Liver (tissue), 9 donors: ENCODE measurements around the gene RBPJ. TPM values are rescaled to one million over a fixed set of nuclear protein-coding genes. Genes with fewer than 3 reads are reported as not detected.

Source experiments
- DNase-seq: peaks from one replicate; pipeline ENCODE4 v3.0.0-alpha.2; 2017; ENCODE audit warnings: low spot score
- H3K27ac ChIP-seq, 2 donors: one replicate each; pipeline ENCODE4 v1.7.0; 2013; ENCODE audit warnings: inconsistent platforms in 2 of 2, low read length in 2 of 2, control low read depth in 1 of 2, low read depth in 1 of 2, mild to moderate bottlenecking in 1 of 2
- H3K27me3 ChIP-seq, 4 donors: one replicate each; pipeline versions ENCODE4 v1.6.1 to v1.7.0; 2013; ENCODE audit warnings: low read length in 3 of 4, inconsistent platforms in 1 of 4, mild to moderate bottlenecking in 1 of 4, moderate library complexity in 1 of 4; ENCODE audit not compliant: control insufficient read depth in 4 of 4, insufficient read depth in 4 of 4
- H3K36me3 ChIP-seq, 4 donors: one replicate each; pipeline versions ENCODE4 v1.6.1 to v1.7.0; 2013; ENCODE audit warnings: low read length in 3 of 4, mild to moderate bottlenecking in 3 of 4, low read depth in 1 of 4, moderate library complexity in 1 of 4; ENCODE audit not compliant: control insufficient read depth in 4 of 4, insufficient read depth in 3 of 4
- H3K4me1 ChIP-seq, 4 donors: one replicate each; pipeline versions ENCODE4 v1.6.1 to v1.7.0; 2013; ENCODE audit warnings: low read length in 3 of 4, mild to moderate bottlenecking in 3 of 4, moderate library complexity in 1 of 4; ENCODE audit not compliant: control insufficient read depth in 4 of 4, insufficient read depth in 4 of 4
- H3K4me3 ChIP-seq, 3 donors: one replicate each; pipeline versions ENCODE4 v1.6.1 to v1.7.0; 2013; ENCODE audit warnings: low read length in 3 of 3, control low read depth in 1 of 3, low read depth in 1 of 3, mild to moderate bottlenecking in 1 of 3
- H3K9ac ChIP-seq, 2 donors: one replicate each; pipeline ENCODE4 v1.7.0; 2013; ENCODE audit warnings: low read length in 2 of 2, mild to moderate bottlenecking in 2 of 2, moderate library complexity in 2 of 2, control low read depth in 1 of 2, low read depth in 1 of 2
- H3K9me3 ChIP-seq, 4 donors: one replicate each; pipeline versions ENCODE4 v1.6.1 to v1.7.0; 2013; ENCODE audit warnings: low read length in 3 of 4; ENCODE audit not compliant: control insufficient read depth in 4 of 4
- CTCF ChIP-seq: fragments of 150-350 bp; IDR thresholded peaks from 2 replicates; pipeline ENCODE4 v1.5.1; 2017; ENCODE audit warnings: improper control_type of control experiment, low read depth, low read length; ENCODE audit not compliant: missing input control
- EGR1 ChIP-seq, 2 donors: IDR thresholded peaks; 2 replicates each; pipeline ENCODE4 v1.6.1; 2016 to 2018; ENCODE audit warnings: antibody characterized with exemption in 2 of 2, low read depth in 2 of 2
- FOXA2 ChIP-seq: IDR thresholded peaks from 2 replicates; pipeline ENCODE4 v1.6.1; 2016; ENCODE audit warnings: antibody characterized with exemption
- JUND ChIP-seq, 2 donors: IDR thresholded peaks; 2 replicates each; pipeline ENCODE4 v1.6.1; 2016; ENCODE audit warnings: antibody characterized with exemption in 2 of 2
- NR2F2 ChIP-seq: IDR thresholded peaks from 2 replicates; pipeline ENCODE4 v1.6.1; 2016; ENCODE audit warnings: antibody characterized with exemption
- REST ChIP-seq: IDR thresholded peaks from 2 replicates; pipeline ENCODE4 v1.6.1; 2016; ENCODE audit warnings: antibody characterized with exemption, mild to moderate bottlenecking
- SP1 ChIP-seq: IDR thresholded peaks from 2 replicates; pipeline ENCODE4 v1.6.1; 2018; ENCODE audit warnings: antibody characterized with exemption, mild to moderate bottlenecking
- YY1 ChIP-seq: IDR thresholded peaks from 2 replicates; pipeline ENCODE4 v1.6.1; 2016; ENCODE audit warnings: antibody characterized with exemption, mild to moderate bottlenecking
- ZBTB33 ChIP-seq: IDR thresholded peaks from 2 replicates; pipeline ENCODE4 v1.6.1; 2016; ENCODE audit warnings: antibody characterized with exemption
- WGBS: extraction: QIAGEN DNeasy Blood & Tissue Kit; methylation state at CpG from one replicate; pipeline ENCODE4 v1.1.7; 2013; 5-methylcytosine and 5-hydroxymethylcytosine counted together
- polyA plus RNA-seq, 2 donors: library from polyadenylated mRNA; stranded (reverse) in 1 of 2; unstranded in 1 of 2; fragments of 200-250 nt in 1 of 2; fragments of >200 nt in 1 of 2; fragmentation: Nextera tagmentation in 1 of 2; extraction: Ambion mirVana in 1 of 2; gene quantifications; one replicate each; pipeline versions ENCODE4 v1.2.1 to v1.2.3, GENCODE V29; 2013 to 2015
- total RNA-seq, 2 donors: library from RNA; depleted of rRNA; stranded (reverse); fragments of >200 nt; gene quantifications; one replicate each; pipeline ENCODE4 v1.2.3, GENCODE V29; 2014
- donor health status: healthy.
- donor health status: healthy.
- donor health status: healthy.
- donor health status: healthy.
- donor health status: healthy.

The RBPJ gene
- total and polyA plus RNA-seq, 4 donors, result 8.0 to 32.2 (median 22.9) TPM

GRCh38 chr4:26452565-26453531, 132.0 kb downstream of the RBPJ start:
- DNase-seq, result no peak
- H3K27ac ChIP-seq, result no peak overlapping the region

More at GRCh38 chr4:26452565-26453531, 132.0 kb downstream of the RBPJ start:
- Histone ChIP-seq H3K4me1 (no peaks in the 10 kb centered on the region), H3K9me3 (peaks cover 0 to 3% (median under 1%) of the 10 kb centered on the region in 4 donors), H3K36me3 (no peaks in the 10 kb centered on the region), H3K9ac (no peak overlapping the region), H3K27me3 (no peaks in the 10 kb centered on the region), H3K4me3 (no peak overlapping the region)
- TF ChIP-seq EGR1 (IDR thresholded peaks at IDR 0.05; ENCODE audit: low read depth in 2 of 2) (no peak), SP1 (no peak), JUND (IDR thresholded peaks at IDR 0.05) (no peak), REST (no peak), NR2F2 (no peak), CTCF (no peak), FOXA2 (no peak), ZBTB33 (no peak), YY1 (no peak)
- 66% methylated on average over 15 of the region's 15 CpGs for WGBS
